DOHH2 (cell line): ENCODE results near the gene CPNE1.

Experiments used
- H3F3A ChIP-seq: fragments of 200-600 bp; sonication (generic), shearing (Covaris generic); 2 replicates; pipeline ENCODE4 v1.6.0; 2016; ENCODE audit warnings: antibody characterized with exemption, mild to moderate bottlenecking; ENCODE audit not compliant: control insufficient read depth, insufficient read depth
- H3K27ac ChIP-seq: fragments of 200-600 bp; sonication (generic); 2 replicates; pipeline ENCODE4 v1.5.1; 2014; ENCODE audit warnings: low read depth, mild to moderate bottlenecking, low read length, moderate library complexity
- H3K27me3 ChIP-seq: fragments of 200-600 bp; sonication (generic); 2 replicates; pipeline ENCODE4 v1.6.1; 2014; ENCODE audit warnings: mild to moderate bottlenecking, low read length, mixed read lengths; ENCODE audit not compliant: control insufficient read depth
- H3K36me3 ChIP-seq: fragments of 200-600 bp; sonication (generic); 2 replicates; pipeline ENCODE4 v1.6.1; 2014; ENCODE audit warnings: mild to moderate bottlenecking, low read length, moderate library complexity, mixed read lengths; ENCODE audit not compliant: control insufficient read depth
- H3K4me1 ChIP-seq: fragments of 200-600 bp; sonication (generic); 2 replicates; pipeline ENCODE4 v1.6.1; 2014; ENCODE audit warnings: mild to moderate bottlenecking, low read length, mixed read lengths; ENCODE audit not compliant: control insufficient read depth
- H3K4me2 ChIP-seq: fragments of 200-600 bp; sonication (generic); 2 replicates; pipeline ENCODE4 v1.6.0; 2014; ENCODE audit warnings: mild to moderate bottlenecking, low read length, moderate library complexity
- H3K4me3 ChIP-seq: fragments of 200-600 bp; sonication (generic); 2 replicates; pipeline ENCODE4 v1.5.1; 2014; ENCODE audit warnings: mild to moderate bottlenecking, low read length, mixed read lengths
- H3K79me2 ChIP-seq: fragments of 200-600 bp; sonication (generic); 2 replicates; pipeline ENCODE4 v1.6.1; 2014; ENCODE audit warnings: mild to moderate bottlenecking, low read length, mixed read lengths; ENCODE audit not compliant: control insufficient read depth
- H3K9me2 ChIP-seq: fragments of 200-600 bp; sonication (generic); replicated peaks from 2 replicates; pipeline ENCODE4 v1.6.1; 2014; ENCODE audit warnings: mild to moderate bottlenecking, low read length, mixed read lengths; ENCODE audit not compliant: control insufficient read depth
- H3K9me3 ChIP-seq: fragments of 200-600 bp; sonication (generic); 2 replicates; pipeline ENCODE4 v1.6.1; 2014; ENCODE audit warnings: antibody characterized with exemption, low read length, mixed read lengths; ENCODE audit not compliant: control insufficient read depth, insufficient read depth
- H4K20me1 ChIP-seq: fragments of 200-600 bp; sonication (generic); 2 replicates; pipeline ENCODE4 v1.6.0; 2014; ENCODE audit warnings: low read depth, mild to moderate bottlenecking, antibody characterized with exemption, low read length, moderate library complexity; ENCODE audit not compliant: control insufficient read depth, insufficient read depth
- EZH2phosphoT487 ChIP-seq: fragments of 200-600 bp; sonication (generic); IDR thresholded peaks from 2 replicates; pipeline ENCODE4 v1.6.1; 2017; ENCODE audit warnings: borderline replicate concordance, mild to moderate bottlenecking, antibody characterized with exemption, low read length, moderate library complexity, mixed read lengths
- TF ChIP-seq, protein P1 (sequence below): fragments of 200-600 bp; sonication (generic); IDR thresholded peaks from one replicate; pipeline ENCODE4 v1.5.1; 2014; ENCODE audit warnings: antibody characterized with exemption, mild to moderate bottlenecking, low read depth, low read length; ENCODE audit not compliant: poor library complexity, severe bottlenecking

The CPNE1 gene

DNA sequence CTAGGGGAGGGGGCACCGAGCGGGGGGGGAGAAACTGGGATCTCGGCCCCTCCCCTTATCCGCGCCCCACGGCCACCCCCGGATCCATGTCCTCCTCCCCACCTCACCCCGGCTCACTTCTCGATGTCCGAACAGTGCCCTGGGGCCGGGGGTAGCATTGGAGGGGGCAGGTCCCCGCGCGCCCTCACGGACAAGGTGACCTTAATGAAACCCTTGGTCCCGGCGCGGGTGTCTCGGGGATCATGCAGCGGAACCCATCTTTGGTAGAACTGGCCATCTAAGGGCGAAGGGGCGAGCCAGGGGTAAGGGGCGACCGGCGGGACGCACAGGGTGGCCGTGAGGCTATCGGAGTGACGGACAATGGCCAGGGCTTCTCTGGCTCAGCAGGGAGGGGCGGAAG, 62.7 kb downstream of the CPNE1 start:
- H3K9me3 ChIP-seq: no peaks in the 10 kb centered on the region
- no peak overlapping the region for H3K27ac ChIP-seq
- no peaks in the 10 kb centered on the region for H4K20me1 ChIP-seq
- peak overlapping the region; percentile 67 for H3K4me2 ChIP-seq
- no peaks in the 10 kb centered on the region for H3K36me3 ChIP-seq
- no peaks in the 10 kb centered on the region for H3K79me2 ChIP-seq
- peaks cover 34% of the 10 kb centered on the region for H3K27me3 ChIP-seq
- H3K4me1 ChIP-seq: peaks cover 13% of the 10 kb centered on the region
- peak overlapping the region; percentile 47 for H3K4me3 ChIP-seq
- no peaks in the 10 kb centered on the region for H3K9me2 ChIP-seq
- H3F3A ChIP-seq: no peaks in the 10 kb centered on the region
- TF ChIP-seq EZH2phosphoT487: no peak
- TF ChIP-seq, protein P1, sequence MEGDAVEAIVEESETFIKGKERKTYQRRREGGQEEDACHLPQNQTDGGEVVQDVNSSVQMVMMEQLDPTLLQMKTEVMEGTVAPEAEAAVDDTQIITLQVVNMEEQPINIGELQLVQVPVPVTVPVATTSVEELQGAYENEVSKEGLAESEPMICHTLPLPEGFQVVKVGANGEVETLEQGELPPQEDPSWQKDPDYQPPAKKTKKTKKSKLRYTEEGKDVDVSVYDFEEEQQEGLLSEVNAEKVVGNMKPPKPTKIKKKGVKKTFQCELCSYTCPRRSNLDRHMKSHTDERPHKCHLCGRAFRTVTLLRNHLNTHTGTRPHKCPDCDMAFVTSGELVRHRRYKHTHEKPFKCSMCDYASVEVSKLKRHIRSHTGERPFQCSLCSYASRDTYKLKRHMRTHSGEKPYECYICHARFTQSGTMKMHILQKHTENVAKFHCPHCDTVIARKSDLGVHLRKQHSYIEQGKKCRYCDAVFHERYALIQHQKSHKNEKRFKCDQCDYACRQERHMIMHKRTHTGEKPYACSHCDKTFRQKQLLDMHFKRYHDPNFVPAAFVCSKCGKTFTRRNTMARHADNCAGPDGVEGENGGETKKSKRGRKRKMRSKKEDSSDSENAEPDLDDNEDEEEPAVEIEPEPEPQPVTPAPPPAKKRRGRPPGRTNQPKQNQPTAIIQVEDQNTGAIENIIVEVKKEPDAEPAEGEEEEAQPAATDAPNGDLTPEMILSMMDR: no peak

DNA sequence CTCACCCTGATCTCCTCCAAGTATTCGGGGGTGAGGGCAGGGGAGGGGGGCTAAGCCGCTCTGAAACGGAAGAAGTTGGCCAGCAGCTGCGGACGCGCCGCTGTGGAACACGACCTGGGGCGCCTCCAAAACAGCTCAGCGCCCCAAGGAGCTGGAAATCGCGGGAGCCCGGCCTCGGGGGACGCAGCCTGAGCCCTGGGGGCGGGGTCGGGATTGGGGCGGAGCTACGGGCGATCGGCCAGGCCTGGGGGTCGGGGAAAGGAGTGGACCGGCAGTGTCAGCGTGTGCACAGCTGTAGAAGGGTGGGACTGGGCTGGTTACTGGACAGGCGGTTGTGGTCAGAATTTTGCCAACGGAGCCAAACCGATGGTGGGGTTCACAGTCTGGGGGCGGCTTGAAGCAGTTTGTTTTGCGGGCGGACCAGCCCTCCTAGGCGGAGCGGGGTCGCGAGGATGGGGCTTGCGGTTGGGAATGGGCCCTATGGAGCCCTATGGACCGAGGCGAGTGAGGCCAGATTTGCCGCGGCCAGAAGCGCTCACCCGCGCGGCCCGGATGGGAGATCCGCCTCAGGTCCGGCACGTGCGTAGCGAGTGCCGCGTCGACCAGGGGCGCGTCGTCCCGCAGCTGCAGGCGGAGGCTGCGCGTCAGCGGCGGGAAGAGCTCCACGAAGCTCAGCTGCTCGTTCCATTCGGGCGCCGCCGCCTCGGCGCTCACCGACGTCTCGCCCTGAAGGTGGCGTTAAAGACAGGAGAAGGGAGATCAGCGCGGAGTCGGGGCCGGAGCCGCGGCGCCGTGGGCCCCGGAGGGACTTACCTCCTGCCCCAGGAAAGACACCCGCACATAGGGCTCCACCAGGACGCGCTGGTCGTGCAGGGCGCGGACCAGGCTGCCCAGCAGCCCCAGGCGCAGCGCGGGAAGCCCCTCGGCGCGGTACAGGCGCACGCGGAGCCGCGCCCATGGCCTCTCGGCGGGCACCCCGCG, 63.4 kb downstream of the CPNE1 start:
- Histone ChIP-seq H3K9me3 (no peaks in the 10 kb centered on the region), H3K27ac (no peak overlapping the region), H3K36me3 (no peaks in the 10 kb centered on the region), H3K9me2 (no peaks in the 10 kb centered on the region), H4K20me1 (no peaks in the 10 kb centered on the region), H3K4me3 (peak overlapping the region; percentile 47), H3K79me2 (no peaks in the 10 kb centered on the region), H3K4me2 (peak overlapping the region; percentile 67), H3F3A (no peaks in the 10 kb centered on the region), H3K4me1 (peaks cover 9% of the 10 kb centered on the region), H3K27me3 (peaks cover 34% of the 10 kb centered on the region)
- TF ChIP-seq, protein P1: peak; percentile 39
- no peak for TF ChIP-seq EZH2phosphoT487

DNA sequence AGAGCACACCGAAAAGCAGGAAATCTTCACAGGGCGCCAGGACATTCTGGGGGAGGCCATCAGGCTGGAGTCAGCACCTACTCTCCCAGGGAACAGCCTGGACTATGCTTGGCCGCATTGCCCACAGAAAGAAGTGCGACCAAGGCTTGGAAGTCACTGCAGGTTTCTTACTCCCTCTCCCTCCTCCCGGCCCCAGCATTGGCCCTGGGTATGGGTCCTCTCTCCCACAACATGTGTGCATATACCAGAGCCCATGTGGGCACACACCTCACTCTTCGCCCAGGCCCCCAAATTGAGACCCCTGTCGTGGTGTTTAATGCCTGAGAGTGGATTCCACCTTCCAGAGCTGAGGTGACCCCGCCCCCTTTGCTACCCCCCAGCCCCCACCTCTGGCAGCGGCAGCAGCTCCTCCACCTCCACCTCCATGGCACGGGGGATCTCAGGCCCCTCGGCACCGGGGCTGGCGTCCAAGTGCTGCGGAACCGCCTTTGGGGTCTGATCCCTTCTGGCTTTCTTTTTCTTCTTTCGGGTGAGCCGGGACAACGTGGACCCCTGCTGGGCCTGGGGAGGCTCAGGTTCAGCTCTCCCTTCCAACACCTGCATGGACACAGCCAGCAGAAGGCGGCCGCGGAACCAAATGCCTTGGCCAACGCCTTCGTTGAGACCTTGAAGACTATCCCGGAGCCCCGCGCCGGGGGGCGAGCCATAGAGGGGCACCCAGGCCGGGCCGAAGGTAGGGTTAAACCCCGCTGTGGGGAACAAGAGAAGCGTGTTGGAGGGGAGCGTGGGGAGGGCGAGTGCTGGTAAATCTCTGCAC, 64.3 kb downstream of the CPNE1 start:
- H3F3A ChIP-seq: no peaks in the 10 kb centered on the region
- TF ChIP-seq, protein P1: no peak
- peaks cover 9% of the 10 kb centered on the region for H3K4me1 ChIP-seq

More for the DNA sequence above, 64.3 kb downstream of the CPNE1 start:
- no peaks in the 10 kb centered on the region for H3K79me2 ChIP-seq
- no peak overlapping the region for H3K27ac ChIP-seq
- no peaks in the 10 kb centered on the region for H3K9me2 ChIP-seq
- peaks cover 34% of the 10 kb centered on the region for H3K27me3 ChIP-seq
- no peaks in the 10 kb centered on the region for H3K36me3 ChIP-seq
- no peaks in the 10 kb centered on the region for H3K9me3 ChIP-seq
- peak overlapping the region; percentile 67; the same call in 1 of the 2 replicates for H3K4me2 ChIP-seq
- no peak overlapping the region for H3K4me3 ChIP-seq
- no peaks in the 10 kb centered on the region for H4K20me1 ChIP-seq
